GM12874 (cell line): ENCODE results near the gene C12orf43.

ENCODE experiments used
- TF ChIP-seq, protein P1 (sequence below): IDR thresholded peaks from 2 replicates; pipeline ENCODE4 v1.5.1; 2011; ENCODE audit warnings: low read depth, mild to moderate bottlenecking, control low read depth, low read length, moderate library complexity; ENCODE audit not compliant: insufficient read depth

The C12orf43 gene

DNA sequence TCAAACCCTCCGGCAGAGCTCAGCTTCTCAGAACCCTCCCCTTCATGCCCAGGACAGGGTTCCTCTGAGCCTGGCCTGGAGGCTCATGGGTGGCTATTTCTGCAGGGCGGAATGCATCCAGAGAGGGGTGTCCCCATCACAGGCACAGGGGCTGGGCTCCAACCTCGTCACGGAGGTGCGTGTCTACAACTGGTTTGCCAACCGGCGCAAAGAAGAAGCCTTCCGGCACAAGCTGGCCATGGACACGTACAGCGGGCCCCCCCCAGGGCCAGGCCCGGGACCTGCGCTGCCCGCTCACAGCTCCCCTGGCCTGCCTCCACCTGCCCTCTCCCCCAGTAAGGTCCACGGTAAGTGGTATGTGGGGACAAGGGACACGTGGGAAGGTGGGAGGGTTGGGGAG, 22.2 kb downstream of the C12orf43 start:
- TF ChIP-seq, protein P1, sequence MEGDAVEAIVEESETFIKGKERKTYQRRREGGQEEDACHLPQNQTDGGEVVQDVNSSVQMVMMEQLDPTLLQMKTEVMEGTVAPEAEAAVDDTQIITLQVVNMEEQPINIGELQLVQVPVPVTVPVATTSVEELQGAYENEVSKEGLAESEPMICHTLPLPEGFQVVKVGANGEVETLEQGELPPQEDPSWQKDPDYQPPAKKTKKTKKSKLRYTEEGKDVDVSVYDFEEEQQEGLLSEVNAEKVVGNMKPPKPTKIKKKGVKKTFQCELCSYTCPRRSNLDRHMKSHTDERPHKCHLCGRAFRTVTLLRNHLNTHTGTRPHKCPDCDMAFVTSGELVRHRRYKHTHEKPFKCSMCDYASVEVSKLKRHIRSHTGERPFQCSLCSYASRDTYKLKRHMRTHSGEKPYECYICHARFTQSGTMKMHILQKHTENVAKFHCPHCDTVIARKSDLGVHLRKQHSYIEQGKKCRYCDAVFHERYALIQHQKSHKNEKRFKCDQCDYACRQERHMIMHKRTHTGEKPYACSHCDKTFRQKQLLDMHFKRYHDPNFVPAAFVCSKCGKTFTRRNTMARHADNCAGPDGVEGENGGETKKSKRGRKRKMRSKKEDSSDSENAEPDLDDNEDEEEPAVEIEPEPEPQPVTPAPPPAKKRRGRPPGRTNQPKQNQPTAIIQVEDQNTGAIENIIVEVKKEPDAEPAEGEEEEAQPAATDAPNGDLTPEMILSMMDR, result no peak

DNA sequence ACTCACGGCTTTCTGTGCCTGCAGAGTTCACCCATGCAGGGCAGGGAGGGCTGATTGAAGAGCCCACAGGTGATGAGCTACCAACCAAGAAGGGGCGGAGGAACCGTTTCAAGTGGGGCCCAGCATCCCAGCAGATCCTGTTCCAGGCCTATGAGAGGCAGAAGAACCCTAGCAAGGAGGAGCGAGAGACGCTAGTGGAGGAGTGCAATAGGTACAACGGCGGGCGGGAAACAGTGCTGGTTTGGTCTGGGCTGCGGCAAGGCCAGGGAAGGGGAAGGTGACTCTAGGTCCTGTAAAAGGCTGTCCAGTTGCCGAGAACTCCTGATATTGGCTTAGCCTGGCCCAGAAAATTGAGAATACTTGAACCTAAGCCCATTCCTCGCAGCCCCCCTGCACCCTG, 22.8 kb downstream of the C12orf43 start:
- TF ChIP-seq, protein P1, result no peak

DNA sequence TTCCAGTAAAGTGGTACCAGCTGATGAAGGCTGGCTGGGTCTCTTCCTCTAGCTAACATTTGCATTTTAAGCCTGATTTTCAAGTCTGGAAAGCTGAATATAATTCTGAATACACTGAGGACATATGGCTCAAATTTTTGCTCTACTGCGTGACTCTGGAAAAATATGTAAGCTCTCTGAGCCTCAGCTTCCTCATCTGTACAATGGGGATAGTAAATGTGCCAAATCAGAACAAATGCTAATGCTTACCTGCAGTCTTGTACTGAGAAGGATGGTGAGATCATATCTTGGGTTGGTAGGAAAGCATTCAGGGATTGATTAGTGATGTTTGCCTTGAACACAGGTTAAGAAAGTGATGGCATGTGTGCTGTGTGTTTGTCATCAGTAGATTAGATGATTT, 23.3 kb downstream of the C12orf43 start:
- TF ChIP-seq, protein P1, result no peak

DNA sequence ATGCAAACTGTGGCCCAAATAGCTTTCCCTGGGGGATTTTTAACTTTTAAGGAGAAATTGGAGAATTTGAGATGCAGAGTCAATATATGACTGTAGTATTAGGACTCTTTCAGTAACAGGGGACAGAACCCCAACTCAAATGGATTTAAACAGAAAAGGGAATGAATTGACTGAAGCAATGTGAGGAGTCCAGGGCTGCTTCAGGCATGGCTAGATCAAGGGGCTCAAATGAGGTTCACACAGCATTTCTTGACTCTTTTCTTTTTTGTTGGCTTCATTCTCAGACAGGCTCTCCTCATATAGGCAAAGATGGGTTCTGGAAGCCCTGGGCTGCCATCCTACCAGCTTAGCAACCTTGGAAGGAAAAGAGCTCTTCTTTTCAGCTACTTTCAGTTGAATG, 24.3 kb downstream of the C12orf43 start:
- TF ChIP-seq, protein P1, result no peak

DNA sequence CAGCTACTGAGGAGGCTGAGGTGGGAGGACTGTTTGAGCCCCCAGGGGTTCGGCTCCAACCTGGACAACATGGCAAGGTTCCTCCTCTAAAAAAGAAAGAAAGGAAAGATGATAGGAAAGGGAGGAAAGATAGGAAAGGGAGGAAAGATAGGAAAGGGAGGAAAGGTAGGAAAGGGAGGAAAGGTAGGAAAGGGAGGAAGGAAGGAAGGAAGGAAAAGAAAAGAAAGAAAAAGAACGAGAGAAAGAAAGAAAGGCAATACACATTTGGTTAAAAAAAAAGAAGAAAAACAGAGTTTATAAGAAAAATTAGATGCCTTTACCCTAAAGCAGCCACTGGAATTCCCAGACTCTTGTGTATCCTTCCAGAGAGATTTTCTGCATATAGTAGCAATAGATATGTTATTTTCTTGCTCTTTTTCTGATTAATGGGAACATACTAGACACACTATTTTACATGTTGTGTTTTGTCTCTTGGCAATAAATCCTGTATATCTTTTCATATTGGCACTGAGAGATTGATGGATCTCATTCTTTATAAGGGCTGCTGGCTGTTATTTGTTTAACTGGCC, 25.7 kb downstream of the C12orf43 start:
- TF ChIP-seq, protein P1, result no peak

DNA sequence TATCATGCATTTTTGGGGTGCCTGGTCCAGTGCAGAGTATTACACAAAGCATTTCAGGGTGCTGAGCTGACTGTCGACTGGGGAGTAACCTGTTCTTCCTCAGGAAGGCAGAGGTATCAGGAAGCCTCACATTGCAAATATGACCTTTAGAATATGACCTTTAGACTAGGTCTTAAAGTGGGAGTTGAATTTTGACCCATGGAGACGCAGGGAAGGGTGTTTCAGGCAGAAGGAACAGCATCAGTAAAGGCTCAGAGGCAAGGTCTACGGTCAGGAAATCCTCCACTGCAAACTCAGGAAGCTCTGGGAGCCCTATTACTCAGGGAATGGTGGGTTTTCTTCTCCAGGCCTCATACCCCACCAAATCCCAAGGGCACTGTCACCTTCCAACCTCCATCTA, 26.6 kb downstream of the C12orf43 start:
- TF ChIP-seq, protein P1, result no peak

DNA sequence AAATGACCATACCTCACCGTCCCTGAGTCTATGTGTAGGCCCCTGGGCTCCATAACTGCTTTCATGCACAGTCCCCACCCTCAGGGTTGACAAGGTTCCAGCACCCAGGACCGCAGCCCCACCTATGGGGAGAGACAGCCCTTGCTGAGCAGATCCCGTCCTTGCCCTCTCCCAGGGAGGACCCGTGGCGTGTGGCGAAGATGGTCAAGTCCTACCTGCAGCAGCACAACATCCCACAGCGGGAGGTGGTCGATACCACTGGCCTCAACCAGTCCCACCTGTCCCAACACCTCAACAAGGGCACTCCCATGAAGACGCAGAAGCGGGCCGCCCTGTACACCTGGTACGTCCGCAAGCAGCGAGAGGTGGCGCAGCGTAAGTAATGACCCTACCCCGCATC, 27.6 kb downstream of the C12orf43 start:
- TF ChIP-seq, protein P1, result no peak
